K562 (cell line): ENCODE data around the gene PLSCR5. TPM values are rescaled to one million over a fixed set of nuclear protein-coding genes. Genes with fewer than 3 reads are reported as not detected.

Experiments used
- ATAC-seq: fragments of 200-7000 bp; cut with Tn5 transposase; 3 replicates; pipeline ENCODE4 v1.9.1; 2020; ENCODE audit warnings: moderate library complexity
- BruUV-seq: library from RNA; stranded (reverse); fragments of 400-500 nt; replicated peaks from 2 replicates; lab custom pipeline; 2021; lab: Mats Ljungman, UMichigan
- CTCF ChIA-PET: fragments of 300-600 bp; formaldehyde crosslinking; extraction: SDS; loops from one replicate; lab custom pipeline; 2021; ENCODE audit warnings: low intra/inter-chr PET ratio; lab: Yijun Ruan, JAX
- POLR2A ChIA-PET: fragments of 300-600, 350-650 bp; sonication (Branson Sonifier 250); formaldehyde crosslinking; extraction: SDS; loops from one replicate; lab custom pipeline; 2021; ENCODE audit warnings: antibody characterized with exemption, inconsistent platforms; lab: Yijun Ruan, JAX
- DNase-seq, 4 experiments: peaks; one replicate each; pipeline versions ENCODE4 v3.0.0 to v3.0.0-alpha.2; 2011 to 2018; ENCODE audit warnings: low spot score in 3 of 4, mixed read lengths in 3 of 4; ENCODE audit errors: extremely low read depth in 1 of 4
- FAIRE-seq: peaks from 2 replicates; lab custom pipeline; 2011; peaks lifted over from hg19 to GRCh38; lab: Jason Lieb, UNC
- H2AFZ ChIP-seq: 2 replicates; pipeline ENCODE4 v1.6.0; 2011; ENCODE audit warnings: low read depth, low read length, control low read depth, inconsistent platforms
- H3K27ac ChIP-seq: fragments of 200-600 bp; 3 replicates; pipeline ENCODE4 v1.8.0; 2011; ENCODE audit warnings: low read depth, mild to moderate bottlenecking, control low read depth, inconsistent platforms, low read length, moderate library complexity, mixed read lengths; ENCODE audit errors: extremely low read depth
- H3K27me3 ChIP-seq, 2 experiments: fragments of 300-600 bp in 1 of 2; 2 replicates in 1 of 2; 3 replicates in 1 of 2; pipeline versions ENCODE4 v1.6.0 to v1.8.0; 2011; ENCODE audit warnings: inconsistent platforms in 2 of 2, low read length in 2 of 2, mild to moderate bottlenecking in 1 of 2, mixed read lengths in 1 of 2, moderate library complexity in 1 of 2; ENCODE audit not compliant: control insufficient read depth in 2 of 2, insufficient read depth in 2 of 2
- H3K36me3 ChIP-seq: fragments of 300-600 bp; 3 replicates; pipeline ENCODE4 v1.8.0; 2011; ENCODE audit warnings: mild to moderate bottlenecking, low read length, inconsistent platforms; ENCODE audit not compliant: control insufficient read depth, insufficient read depth
- H3K4me1 ChIP-seq, 2 experiments: fragments of 200-600 bp in 1 of 2; replicated peaks in 1 of 2; 2 replicates in 1 of 2; 3 replicates in 1 of 2; pipeline versions ENCODE4 v1.5.1 to v1.8.0; 2011; ENCODE audit warnings: inconsistent platforms in 2 of 2, low read length in 2 of 2, mild to moderate bottlenecking in 1 of 2, mixed read lengths in 1 of 2, moderate library complexity in 1 of 2; ENCODE audit not compliant: control insufficient read depth in 2 of 2, insufficient read depth in 2 of 2
- H3K4me2 ChIP-seq: 2 replicates; pipeline ENCODE4 v1.6.1; 2011; ENCODE audit warnings: low read length, control low read depth, inconsistent platforms, mixed read lengths; ENCODE audit not compliant: insufficient read depth
- H3K4me3 ChIP-seq: fragments of 200-600 bp; sonication (generic), shearing (Covaris generic); 2 replicates; pipeline ENCODE4 v1.5.1; 2016; ENCODE audit warnings: control low read depth, inconsistent platforms
- H3K79me2 ChIP-seq: fragments of 200-600 bp; 3 replicates; pipeline ENCODE4 v1.8.0; 2011; ENCODE audit warnings: low read length, inconsistent platforms; ENCODE audit not compliant: control insufficient read depth, insufficient read depth
- H3K9ac ChIP-seq, 2 experiments: 2 replicates each; pipeline versions ENCODE4 v1.6.0 to v1.6.1; 2011; ENCODE audit warnings: low read depth in 2 of 2, low read length in 2 of 2, control low read depth in 1 of 2, inconsistent platforms in 1 of 2, mild to moderate bottlenecking in 1 of 2, mixed read lengths in 1 of 2; ENCODE audit not compliant: insufficient read depth in 1 of 2
- H3K9me1 ChIP-seq: one replicate; pipeline ENCODE4 v1.6.0; 2011; ENCODE audit warnings: inconsistent platforms, mild to moderate bottlenecking, low read length, moderate library complexity; ENCODE audit not compliant: control insufficient read depth, insufficient read depth
- H3K9me3 ChIP-seq: replicated peaks from 2 replicates; pipeline ENCODE4 v1.5.1; 2011; ENCODE audit warnings: low read depth, low read length, inconsistent platforms; ENCODE audit not compliant: control insufficient read depth, insufficient read depth
- H4K20me1 ChIP-seq: replicated peaks from 2 replicates; pipeline ENCODE4 v1.6.1; 2011; ENCODE audit warnings: low read length, inconsistent platforms, mixed read lengths; ENCODE audit not compliant: control insufficient read depth, insufficient read depth
- ARID1B ChIP-seq: fragments of 450-650 bp; IDR thresholded peaks from 2 replicates; pipeline ENCODE4 v1.6.1; 2016; ENCODE audit warnings: antibody characterized with exemption, mild to moderate bottlenecking, inconsistent platforms
- FOXA3 ChIP-seq, 2 experiments: fragments of 450-650 bp in 1 of 2; sonication (generic) in 1 of 2; formaldehyde crosslinking; IDR thresholded peaks in 1 of 2; conservative IDR thresholded peaks in 1 of 2; 2 replicates each; pipeline versions ENCODE4 v1.4.0 to v1.8.0; 2020 to 2022; ENCODE audit warnings: mild to moderate bottlenecking in 2 of 2, missing genetic modification reagents in 1 of 2
- HNRNPLL ChIP-seq: fragments of 200-400 bp; formaldehyde crosslinking; IDR thresholded peaks from 2 replicates; pipeline ENCODE4 v1.6.1; 2017; ENCODE audit warnings: low read length, low read depth, mild to moderate bottlenecking; ENCODE audit not compliant: poor library complexity, severe bottlenecking
- MTF1 ChIP-seq: fragments of 250-450 bp; sonication (Bioruptor Pico); IDR thresholded peaks from 2 replicates; pipeline ENCODE4 v1.9.0; 2021; ENCODE audit warnings: moderate library complexity, mild to moderate bottlenecking, inconsistent platforms, borderline replicate concordance
- PML ChIP-seq: IDR thresholded peaks from 2 replicates; pipeline ENCODE4 v1.6.1; 2012; ENCODE audit warnings: low read length, inconsistent platforms
- SMARCC2 ChIP-seq: fragments of 450-650 bp; IDR thresholded peaks from 2 replicates; pipeline ENCODE4 v1.6.1; 2017; ENCODE audit warnings: antibody characterized with exemption, moderate library complexity, mild to moderate bottlenecking, low read depth
- SOX6 ChIP-seq: fragments of 450-650 bp; IDR thresholded peaks from 2 replicates; pipeline ENCODE4 v1.6.1; 2014; ENCODE audit warnings: mild to moderate bottlenecking
- ZBTB11 ChIP-seq, 3 experiments: fragments of 200-800 bp in 1 of 3; fragments of 250-450 bp in 1 of 3; fragments of 450-650 bp in 1 of 3; sonication (Bioruptor Pico) in 1 of 3; sonication (Bioruptor generic) in 1 of 3; formaldehyde crosslinking in 1 of 3; IDR thresholded peaks; 2 replicates each; pipeline versions ENCODE4 v1.6.1 to v1.8.0; 2016 to 2022; ENCODE audit warnings: mild to moderate bottlenecking in 2 of 3, missing genetic modification characterization in 2 of 3, missing compliant biosample characterization in 1 of 3, moderate library complexity in 1 of 3
- ZBTB34 ChIP-seq: fragments of 250-450 bp; sonication (Bioruptor Pico); IDR thresholded peaks from 2 replicates; pipeline ENCODE4 v1.8.0; 2021; ENCODE audit warnings: mild to moderate bottlenecking, moderate library complexity
- ZNF311 ChIP-seq: fragments of 250-450 bp; sonication (Bioruptor Pico); IDR thresholded peaks from 2 replicates; pipeline ENCODE4 v1.4.0; 2020; ENCODE audit warnings: mild to moderate bottlenecking, moderate library complexity
- WGBS: fragments of 100-300 bp; shearing (Covaris generic); methylation state at CpG from one replicate; pipeline ENCODE4 v1.1.6; 2016; ENCODE audit warnings: low coverage, mixed read lengths; ENCODE audit not compliant: insufficient coverage; ENCODE audit errors: missing lambda C conversion rate; 5-methylcytosine and 5-hydroxymethylcytosine counted together
- in situ Hi-C: fragments of 300-500 bp; cut with MboI; formaldehyde crosslinking; loops from 4 replicates; pipeline ENCODE4 v1.15.0; 2018; ENCODE audit warnings: inconsistent platforms, mixed read lengths
- intact Hi-C: fragments of 100-400 bp; cut with micrococcal nuclease; formaldehyde crosslinking; loops from 2 replicates; pipeline ENCODE4 v1.14.2; 2022
- polyA plus RNA-seq, 8 experiments: library from polyadenylated mRNA; depleted of rRNA in 4 of 8; stranded (reverse) in 5 of 8; unstranded in 3 of 8; fragments of >200 nt; fragmentation: Nextera tagmentation in 2 of 8; fragmentation: Illumina TruSeq in 1 of 8; extraction: Ambion mirVana in 2 of 8; extraction: Trizol in 1 of 8; gene quantifications; 2 replicates each; pipeline versions ENCODE4 v1.2.1 to v1.2.3, GENCODE V29; 2011 to 2014; ENCODE audit warnings: inconsistent platforms in 1 of 8, missing spikeins in 1 of 8
- total RNA-seq, 7 experiments: library from RNA; depleted of rRNA in 6 of 7; stranded (reverse); fragments of >200 nt in 6 of 7; fragmentation: Illumina TruSeq in 2 of 7; extraction: Trizol in 2 of 7; gene quantifications; 2 replicates each; pipeline versions ENCODE4 v1.2.1 to v1.2.3, GENCODE V29; 2011 to 2021; ENCODE audit warnings: low replicate concordance in 1 of 7
- TF ChIP-seq, protein P1 (sequence below): IDR thresholded peaks from 3 replicates; pipeline ENCODE4 v1.6.1; 2011; ENCODE audit warnings: borderline replicate concordance, mild to moderate bottlenecking, moderate library complexity; ENCODE audit not compliant: insufficient read length; ENCODE audit errors: extremely low read depth

The PLSCR5 gene
- total and polyA plus RNA-seq, 9 of the 15 experiments (the other 6 are each of a cell fraction or from before 2014, with no cell fraction given) = not detected

DNA sequence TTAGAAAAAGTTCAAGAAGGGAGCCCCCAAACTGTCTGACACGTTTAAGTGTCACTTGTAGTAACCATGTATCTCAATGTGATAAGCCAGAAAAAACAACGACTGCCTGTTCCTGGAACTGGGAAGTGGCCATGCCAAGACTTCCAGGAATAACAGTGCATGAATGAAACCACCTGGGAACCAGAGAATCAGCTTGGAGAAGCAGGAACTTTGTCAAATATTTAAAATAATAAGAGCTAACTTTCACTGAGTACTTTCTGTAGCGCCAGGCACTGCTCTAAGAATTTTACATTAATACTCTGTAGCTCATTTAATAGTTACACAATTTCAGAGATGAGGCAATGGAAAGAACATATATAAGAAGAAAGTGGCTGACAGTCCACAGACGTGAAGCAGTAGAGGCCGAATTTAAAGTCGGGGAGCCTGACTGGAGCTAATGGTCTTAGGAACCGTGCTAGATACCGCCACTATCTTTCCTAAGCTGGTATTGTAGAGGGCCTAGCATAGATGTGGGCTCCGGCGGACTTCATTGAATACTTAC is 61.6 kb downstream of the PLSCR5 start:
- H3K4me1 ChIP-seq = peaks cover 4 to 28% of the 10 kb centered on the region in 2 experiments; a peak in 4 of 5 replicates
- WGBS = 2% methylated on average over 8 of the region's 10 CpGs
- CTCF ChIA-PET = interaction anchor here (0.7 kb wide), 1 partner anchor 84 kb away, joined by 3 read pairs; no protein-coding TSS in a partner anchor
- TF ChIP-seq HNRNPLL (no peak), FOXA3 (CRISPR knock-in tag; conservative IDR thresholded peaks at IDR 0.05 in 1 of 2, IDR thresholded peaks at IDR 0.05 in 1 of 2) (no peak), ARID1B (peak; percentile 16; the same call in 1 of the 2 replicates), ZBTB34 (CRISPR knock-in tag) (no peak), SMARCC2 (no peak), MTF1 (CRISPR knock-in tag) (no peak), SOX6 (0 out of 2 replicates have a peak, but pooled peaks have one; percentile 8), ZBTB11 (CRISPR knock-in tag; IDR thresholded peaks at IDR 0.05) (no peak), ZNF311 (CRISPR knock-in tag) (no peak), PML (no peak)
- TF ChIP-seq, protein P1, sequence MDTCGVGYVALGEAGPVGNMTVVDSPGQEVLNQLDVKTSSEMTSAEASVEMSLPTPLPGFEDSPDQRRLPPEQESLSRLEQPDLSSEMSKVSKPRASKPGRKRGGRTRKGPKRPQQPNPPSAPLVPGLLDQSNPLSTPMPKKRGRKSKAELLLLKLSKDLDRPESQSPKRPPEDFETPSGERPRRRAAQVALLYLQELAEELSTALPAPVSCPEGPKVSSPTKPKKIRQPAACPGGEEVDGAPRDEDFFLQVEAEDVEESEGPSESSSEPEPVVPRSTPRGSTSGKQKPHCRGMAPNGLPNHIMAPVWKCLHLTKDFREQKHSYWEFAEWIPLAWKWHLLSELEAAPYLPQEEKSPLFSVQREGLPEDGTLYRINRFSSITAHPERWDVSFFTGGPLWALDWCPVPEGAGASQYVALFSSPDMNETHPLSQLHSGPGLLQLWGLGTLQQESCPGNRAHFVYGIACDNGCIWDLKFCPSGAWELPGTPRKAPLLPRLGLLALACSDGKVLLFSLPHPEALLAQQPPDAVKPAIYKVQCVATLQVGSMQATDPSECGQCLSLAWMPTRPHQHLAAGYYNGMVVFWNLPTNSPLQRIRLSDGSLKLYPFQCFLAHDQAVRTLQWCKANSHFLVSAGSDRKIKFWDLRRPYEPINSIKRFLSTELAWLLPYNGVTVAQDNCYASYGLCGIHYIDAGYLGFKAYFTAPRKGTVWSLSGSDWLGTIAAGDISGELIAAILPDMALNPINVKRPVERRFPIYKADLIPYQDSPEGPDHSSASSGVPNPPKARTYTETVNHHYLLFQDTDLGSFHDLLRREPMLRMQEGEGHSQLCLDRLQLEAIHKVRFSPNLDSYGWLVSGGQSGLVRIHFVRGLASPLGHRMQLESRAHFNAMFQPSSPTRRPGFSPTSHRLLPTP = no peak

More for the DNA sequence above, 61.6 kb downstream of the PLSCR5 start:
- H3K27me3 ChIP-seq = no peaks in the 10 kb centered on the region
- peak; percentile 62 for FAIRE-seq
- no peaks in the 10 kb centered on the region for H3K9me1 ChIP-seq
- in situ Hi-C loops = no loop called here
- POLR2A ChIA-PET = interaction anchor here (0.9 to 1.9 kb wide), 5 partner anchors 10 to 74 kb away, joined by 3 to 12 read pairs (median 5); partner anchors contain the start of gene PLSCR2
- peak; percentile 15 to 63 (median 26) for DNase-seq
- peaks cover 21% of the 10 kb centered on the region for H3K36me3 ChIP-seq
- ATAC-seq = peak; percentile 63
- intact Hi-C loops = loop anchor here (1.0 to 5.0 kb wide), 2 partner anchors 36 to 74 kb away; partner anchors contain the start of gene PLSCR2
- peak overlapping the region; percentile 83 for H3K4me2 ChIP-seq
- no TSS peak for BruUV-seq
- peaks cover 67% of the 10 kb centered on the region for H3K79me2 ChIP-seq
- peak overlapping the region; percentile 94; the same call in 1 of the 2 replicates for H2AFZ ChIP-seq
- H3K9me3 ChIP-seq = no peaks in the 10 kb centered on the region
- H3K4me3 ChIP-seq = peak overlapping the region; percentile 92
- H4K20me1 ChIP-seq = 0 out of 2 replicates have a peak, but pooled peaks cover 5% of the 10 kb centered on the region
- H3K27ac ChIP-seq = peak overlapping the region; percentile 92
- H3K9ac ChIP-seq = peak overlapping the region; percentile 91 to 94
